Omental fat pad (tissue), 4 donors: Measurements from ENCODE around the gene ANKRD39. TPM values are rescaled to one million over a fixed set of nuclear protein-coding genes. Genes with fewer than 3 reads are reported as not detected.
A peak's percentile ranks its signal among the peaks of the same experiment; 100 is the strongest.

Source experiments
- ATAC-seq: fragments of 150-250 bp; one replicate; pipeline ENCODE4 v1.9.1; 2016; ENCODE audit warnings: mild to moderate bottlenecking, moderate library complexity; ENCODE audit not compliant: low FRiP score
- DNase-seq: peaks from one replicate; pipeline ENCODE4 v3.0.0-alpha.2; 2019; ENCODE audit warnings: low spot score
- CTCF ChIP-seq, 3 donors: fragments of 450-650 bp; IDR thresholded peaks; one replicate each; pipeline ENCODE4 v1.5.1; 2016 to 2017; ENCODE audit warnings: antibody characterized with exemption in 3 of 3, mild to moderate bottlenecking in 3 of 3, moderate library complexity in 2 of 3
- total RNA-seq, 4 donors: library from RNA; depleted of rRNA; stranded (reverse); fragments of >200 nt; gene quantifications; one replicate each; pipeline ENCODE4 v1.1.0, GENCODE V29; 2016

The ANKRD39 gene
- total RNA-seq, 4 donors from 2014 or later, result 6.6 to 15.3 (median 10.3) TPM

- TF ChIP-seq CTCF (IDR thresholded peaks at IDR 0.05), result no peak
- ATAC-seq (no peak), DNase-seq (no peak)
Observed at GRCh38 chr2:96841701-96842495, 15.9 kb downstream of the ANKRD39 start.

- ATAC-seq, result no peak
- no peak for DNase-seq
- TF ChIP-seq CTCF (IDR thresholded peaks at IDR 0.05), result no peak
Observed at GRCh38 chr2:96839875-96840850, 17.7 kb downstream of the ANKRD39 start.

- DNase-seq (no peak), ATAC-seq (peak; percentile 87)
- no peak for TF ChIP-seq CTCF (IDR thresholded peaks at IDR 0.05)
Observed at GRCh38 chr2:96839293-96839874, 18.4 kb downstream of the ANKRD39 start.

GRCh38 chr2:96838345-96839292, 19.2 kb downstream of the ANKRD39 start:
- TF ChIP-seq CTCF (IDR thresholded peaks at IDR 0.05), result no peak
- no peak for DNase-seq
- peak; percentile 8 for ATAC-seq

- TF ChIP-seq CTCF (IDR thresholded peaks at IDR 0.05), result no peak
- no peak for DNase-seq
- no peak for ATAC-seq
Observed at GRCh38 chr2:96837575-96837974, 20.2 kb downstream of the ANKRD39 start.

GRCh38 chr2:96835830-96836229, 22.0 kb downstream of the ANKRD39 start:
- TF ChIP-seq CTCF (IDR thresholded peaks at IDR 0.05), result no peak
- ATAC-seq, result no peak
- DNase-seq, result no peak
